A549 (cell line): Measurements from ENCODE around the gene PROSER3.

Experiments
- FOSL2 ChIP-seq, 2 experiments: fragments of 450-650 bp in 1 of 2; fragments of >200 bp in 1 of 2; sonication (Bioruptor Twin) in 1 of 2; formaldehyde crosslinking; IDR thresholded peaks; 2 replicates each; pipeline versions ENCODE4 v1.5.0 to v1.6.1; 2016 to 2020; ENCODE audit warnings: mild to moderate bottlenecking in 1 of 2, moderate library complexity in 1 of 2
- NFE2L2 ChIP-seq: fragments of 150-350 bp; conservative IDR thresholded peaks from 2 replicates; pipeline ENCODE4 v1.6.1; 2014; ENCODE audit warnings: low read length
- PHF8 ChIP-seq: fragments of 200-600 bp; sonication (generic); IDR thresholded peaks from 2 replicates; pipeline ENCODE4 v1.6.1; 2016; ENCODE audit warnings: low read depth, mild to moderate bottlenecking, antibody characterized with exemption, moderate library complexity, borderline replicate concordance
- TF ChIP-seq, protein P1 (sequence below): fragments of >200 bp; sonication (Bioruptor Twin); formaldehyde crosslinking; IDR thresholded peaks from 3 replicates; pipeline ENCODE4 v1.5.1; 2016

DNA sequence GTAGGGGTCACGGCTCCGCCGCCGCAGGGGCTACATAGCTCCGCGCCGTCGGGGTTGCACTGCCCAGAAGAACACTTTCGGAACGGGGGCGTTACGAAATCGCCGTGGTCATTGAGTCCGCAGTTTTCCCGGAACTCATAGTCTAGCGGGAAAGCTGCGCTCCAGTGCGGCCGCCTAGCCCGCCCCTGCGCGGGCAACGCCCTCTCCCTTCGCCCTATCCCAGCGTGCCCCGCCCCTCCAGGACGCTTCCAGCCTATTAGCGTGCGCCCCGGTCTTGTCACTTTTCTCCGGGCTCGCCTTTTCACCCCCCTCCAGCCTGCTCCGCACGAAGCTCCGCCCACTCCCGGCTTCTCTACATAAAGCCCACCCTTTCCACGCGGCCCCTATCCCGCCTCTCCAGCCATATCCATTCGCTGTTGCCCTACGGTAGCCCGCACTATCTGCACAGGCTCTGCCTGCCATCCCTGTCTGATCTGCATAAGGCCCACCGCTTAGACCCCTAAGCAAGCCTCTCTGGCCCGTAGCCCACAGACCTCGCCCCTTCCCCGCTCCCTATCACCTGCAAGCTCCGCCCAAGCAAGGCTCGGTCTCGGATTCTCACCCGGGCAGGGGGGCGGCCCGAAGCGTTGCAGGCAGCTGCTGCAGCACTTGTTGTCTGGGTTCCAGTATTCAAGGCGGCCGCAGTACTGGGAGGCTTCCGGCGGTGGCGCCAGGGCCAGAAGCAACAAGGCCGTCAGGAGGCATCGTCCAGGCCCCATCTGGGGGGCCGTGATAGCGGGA, 17.4 kb upstream of the PROSER3 start:
- TF ChIP-seq FOSL2 (IDR thresholded peaks at IDR 0.05) (no peak), FOSL2 (CRISPR knock-in tag; IDR thresholded peaks at IDR 0.05) (no peak), NFE2L2 (no peak), PHF8 (no peak)
- TF ChIP-seq, protein P1, sequence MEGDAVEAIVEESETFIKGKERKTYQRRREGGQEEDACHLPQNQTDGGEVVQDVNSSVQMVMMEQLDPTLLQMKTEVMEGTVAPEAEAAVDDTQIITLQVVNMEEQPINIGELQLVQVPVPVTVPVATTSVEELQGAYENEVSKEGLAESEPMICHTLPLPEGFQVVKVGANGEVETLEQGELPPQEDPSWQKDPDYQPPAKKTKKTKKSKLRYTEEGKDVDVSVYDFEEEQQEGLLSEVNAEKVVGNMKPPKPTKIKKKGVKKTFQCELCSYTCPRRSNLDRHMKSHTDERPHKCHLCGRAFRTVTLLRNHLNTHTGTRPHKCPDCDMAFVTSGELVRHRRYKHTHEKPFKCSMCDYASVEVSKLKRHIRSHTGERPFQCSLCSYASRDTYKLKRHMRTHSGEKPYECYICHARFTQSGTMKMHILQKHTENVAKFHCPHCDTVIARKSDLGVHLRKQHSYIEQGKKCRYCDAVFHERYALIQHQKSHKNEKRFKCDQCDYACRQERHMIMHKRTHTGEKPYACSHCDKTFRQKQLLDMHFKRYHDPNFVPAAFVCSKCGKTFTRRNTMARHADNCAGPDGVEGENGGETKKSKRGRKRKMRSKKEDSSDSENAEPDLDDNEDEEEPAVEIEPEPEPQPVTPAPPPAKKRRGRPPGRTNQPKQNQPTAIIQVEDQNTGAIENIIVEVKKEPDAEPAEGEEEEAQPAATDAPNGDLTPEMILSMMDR: no peak
